Esophagus squamous epithelium (tissue), 5 donors: ENCODE results near the gene ALS2. TPM values are rescaled to one million over a fixed set of nuclear protein-coding genes. Genes with fewer than 3 reads are reported as not detected.
A peak's percentile ranks its signal among the peaks of the same experiment; 100 is the strongest.

Experiments used
- DNase-seq: peaks from one replicate; lab custom pipeline; 2025; lab: John Stamatoyannopoulos, UW
- H3K27ac ChIP-seq, 4 donors: fragments of 200-600 bp; sonication (generic); one replicate each; pipeline ENCODE4 v1.5.1; 2016 to 2019; ENCODE audit warnings: mild to moderate bottlenecking in 1 of 4
- H3K27me3 ChIP-seq, 4 donors: fragments of 200-600 bp; sonication (generic); 1 replicate in 3 of 4; 2 replicates in 1 of 4; pipeline versions ENCODE4 v1.5.1 to v1.6.0; 2017 to 2021; ENCODE audit warnings: antibody characterized with exemption in 1 of 4
- H3K36me3 ChIP-seq, 3 donors: fragments of 200-600 bp; sonication (generic); one replicate each; pipeline ENCODE4 v1.5.1; 2016 to 2019
- H3K4me1 ChIP-seq, 3 donors: fragments of 200-600 bp; sonication (generic); one replicate each; pipeline ENCODE4 v1.5.1; 2017 to 2019
- H3K4me3 ChIP-seq, 4 donors: fragments of 200-600 bp; sonication (generic); 1 replicate in 3 of 4; 2 replicates in 1 of 4; pipeline ENCODE4 v1.5.1; 2016 to 2019; ENCODE audit warnings: mild to moderate bottlenecking in 2 of 4, moderate library complexity in 1 of 4
- H3K9me3 ChIP-seq, 3 donors: fragments of 200-600 bp; sonication (generic); one replicate each; pipeline ENCODE4 v1.5.1; 2016 to 2019
- POLR2A ChIP-seq, 4 donors: fragments of 450-650 bp; IDR thresholded peaks; one replicate each; pipeline ENCODE4 v1.6.1; 2017; ENCODE audit warnings: antibody characterized with exemption in 4 of 4, mild to moderate bottlenecking in 4 of 4, moderate library complexity in 3 of 4
- WGBS, 2 donors: methylation state at CpG; one replicate each; pipeline ENCODE4 v1.1.5; 2018; 5-methylcytosine and 5-hydroxymethylcytosine counted together
- intact Hi-C: fragments of 100-400 bp; cut with DNase I; formaldehyde crosslinking; loops from one replicate; pipeline ENCODE4 v1.15.0; 2022
- total RNA-seq, 4 donors: library from RNA; depleted of rRNA; stranded (reverse); fragments of >200 nt; gene quantifications; one replicate each; pipeline ENCODE4 v1.1.0, GENCODE V29; 2016
- TF ChIP-seq, protein P1 (sequence below), 6 experiments: fragments of 450-650 bp in 4 of 6; fragments of 200-600 bp in 2 of 6; sonication (generic) in 2 of 6; IDR thresholded peaks; one replicate each; pipeline ENCODE4 v1.5.1; 2016 to 2019; ENCODE audit warnings: antibody characterized with exemption in 6 of 6, mild to moderate bottlenecking in 4 of 6, moderate library complexity in 4 of 6
- donor health status: DM: yes; HTN: yes; CAD: no.

Gene ALS2
- total RNA-seq, 4 donors from 2014 or later: 7.0 to 15.1 (median 8.5) TPM

DNA sequence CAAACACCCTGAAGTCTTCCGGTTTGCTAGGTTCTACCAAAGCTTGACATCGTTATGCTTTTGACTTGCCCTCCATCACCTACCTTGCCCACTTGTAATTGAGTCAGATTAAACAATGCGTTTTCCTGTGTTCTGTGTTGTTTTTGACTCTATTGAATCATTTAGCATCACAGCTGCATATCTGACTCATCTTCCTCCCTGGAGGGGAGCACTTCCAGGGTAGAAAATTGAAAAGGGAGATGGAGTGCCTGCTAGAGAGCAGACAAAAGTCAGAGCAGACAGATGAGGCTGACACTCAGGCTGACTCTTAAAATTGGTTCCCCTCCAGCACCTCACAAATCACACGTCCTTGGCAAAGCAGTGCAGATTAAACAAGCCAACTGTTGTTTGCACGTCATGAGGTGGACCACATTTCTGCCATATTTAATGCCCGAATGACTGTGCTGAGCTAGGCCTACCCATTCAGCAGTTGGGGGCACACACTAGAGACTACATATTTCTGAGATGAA is 84.5 kb downstream of the ALS2 start:
- Histone ChIP-seq H3K36me3 (peaks cover 0 to 13% (median 0%) of the 10 kb centered on the region in 3 donors), H3K27me3 (no peaks in the 10 kb centered on the region), H3K4me3 (no peak overlapping the region), H3K9me3 (no peaks in the 10 kb centered on the region), H3K4me1 (peaks cover 0 to 5% (median 0%) of the 10 kb centered on the region in 3 donors), H3K27ac (no peak overlapping the region)
- intact Hi-C loops: no loop called here
- TF ChIP-seq, protein P1, sequence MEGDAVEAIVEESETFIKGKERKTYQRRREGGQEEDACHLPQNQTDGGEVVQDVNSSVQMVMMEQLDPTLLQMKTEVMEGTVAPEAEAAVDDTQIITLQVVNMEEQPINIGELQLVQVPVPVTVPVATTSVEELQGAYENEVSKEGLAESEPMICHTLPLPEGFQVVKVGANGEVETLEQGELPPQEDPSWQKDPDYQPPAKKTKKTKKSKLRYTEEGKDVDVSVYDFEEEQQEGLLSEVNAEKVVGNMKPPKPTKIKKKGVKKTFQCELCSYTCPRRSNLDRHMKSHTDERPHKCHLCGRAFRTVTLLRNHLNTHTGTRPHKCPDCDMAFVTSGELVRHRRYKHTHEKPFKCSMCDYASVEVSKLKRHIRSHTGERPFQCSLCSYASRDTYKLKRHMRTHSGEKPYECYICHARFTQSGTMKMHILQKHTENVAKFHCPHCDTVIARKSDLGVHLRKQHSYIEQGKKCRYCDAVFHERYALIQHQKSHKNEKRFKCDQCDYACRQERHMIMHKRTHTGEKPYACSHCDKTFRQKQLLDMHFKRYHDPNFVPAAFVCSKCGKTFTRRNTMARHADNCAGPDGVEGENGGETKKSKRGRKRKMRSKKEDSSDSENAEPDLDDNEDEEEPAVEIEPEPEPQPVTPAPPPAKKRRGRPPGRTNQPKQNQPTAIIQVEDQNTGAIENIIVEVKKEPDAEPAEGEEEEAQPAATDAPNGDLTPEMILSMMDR (IDR thresholded peaks at IDR 0.05): no peak
- TF ChIP-seq POLR2A (IDR thresholded peaks at IDR 0.05): no peak
- WGBS, 2 donors: 37 to 39% methylated on average over 5 to 6 of the region's 6 CpGs
- no peak for DNase-seq

DNA sequence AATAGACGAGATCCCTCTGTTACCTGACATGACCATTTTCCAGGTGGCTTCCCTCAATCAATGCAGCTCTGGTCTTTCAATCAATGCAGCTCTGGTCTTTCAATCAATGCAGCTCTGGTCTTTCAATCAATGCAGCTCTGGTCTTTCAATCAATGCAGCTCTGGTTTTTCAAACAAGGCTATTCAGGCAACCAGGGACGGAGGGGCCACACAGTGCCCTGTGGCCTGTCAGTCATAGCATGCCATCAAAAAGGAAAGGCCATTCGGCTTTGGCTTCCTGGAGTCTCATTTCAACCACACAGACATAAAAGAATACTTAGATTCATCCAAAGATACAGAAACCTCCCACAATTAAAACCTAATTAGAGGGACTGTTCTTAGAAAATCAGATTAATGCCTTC is 95.6 kb downstream of the ALS2 start:
- TF ChIP-seq, protein P1 (IDR thresholded peaks at IDR 0.05): no peak
- TF ChIP-seq POLR2A (IDR thresholded peaks at IDR 0.05): no peak
- H3K4me1 ChIP-seq: no peaks in the 10 kb centered on the region
- H3K27ac ChIP-seq: no peak overlapping the region
- intact Hi-C loops: no loop called here
- H3K36me3 ChIP-seq: no peaks in the 10 kb centered on the region
- no peak overlapping the region for H3K4me3 ChIP-seq
- H3K27me3 ChIP-seq: peaks cover 0 to 7% (median 0%) of the 10 kb centered on the region in 4 donors
- no peaks in the 10 kb centered on the region for H3K9me3 ChIP-seq
- no peak for DNase-seq
- WGBS, 2 donors: 76 to 87% methylated on average over 2 to 3 of the region's 3 CpGs

DNA sequence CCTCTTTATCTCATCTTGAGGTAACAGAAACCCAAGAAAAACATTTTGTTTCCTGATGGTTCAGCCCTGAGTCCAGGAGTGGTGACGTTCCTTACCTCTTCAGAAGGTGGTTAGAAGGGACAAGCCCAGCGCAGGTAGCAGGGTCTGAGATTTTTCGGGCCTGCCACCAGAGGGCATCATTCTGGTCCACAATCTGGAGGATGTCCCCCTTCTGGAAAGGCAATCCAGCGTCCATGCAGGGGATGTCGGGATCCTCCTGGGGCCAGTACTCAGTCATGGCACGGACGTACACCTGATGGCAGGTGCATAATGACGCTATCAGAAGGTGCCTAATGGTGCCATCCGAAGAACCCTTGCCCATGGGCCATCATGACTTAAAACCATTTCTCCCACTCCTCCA is 100.0 kb downstream of the ALS2 start:
- no peak overlapping the region for H3K27ac ChIP-seq
- H3K27me3 ChIP-seq: peaks cover 0 to 7% (median 0%) of the 10 kb centered on the region in 4 donors
- DNase-seq: no peak
- no peaks in the 10 kb centered on the region for H3K36me3 ChIP-seq
- 54 to 61% methylated on average over 3 to 8 of the region's 9 CpGs for WGBS, 2 donors
- intact Hi-C loops: no loop called here
- no peaks in the 10 kb centered on the region for H3K4me1 ChIP-seq
- H3K9me3 ChIP-seq: no peaks in the 10 kb centered on the region
- TF ChIP-seq, protein P1 (IDR thresholded peaks at IDR 0.05): peak in 2 of 6 experiments; percentile 10 to 26
- no peak for TF ChIP-seq POLR2A (IDR thresholded peaks at IDR 0.05)
- H3K4me3 ChIP-seq: no peak overlapping the region

DNA sequence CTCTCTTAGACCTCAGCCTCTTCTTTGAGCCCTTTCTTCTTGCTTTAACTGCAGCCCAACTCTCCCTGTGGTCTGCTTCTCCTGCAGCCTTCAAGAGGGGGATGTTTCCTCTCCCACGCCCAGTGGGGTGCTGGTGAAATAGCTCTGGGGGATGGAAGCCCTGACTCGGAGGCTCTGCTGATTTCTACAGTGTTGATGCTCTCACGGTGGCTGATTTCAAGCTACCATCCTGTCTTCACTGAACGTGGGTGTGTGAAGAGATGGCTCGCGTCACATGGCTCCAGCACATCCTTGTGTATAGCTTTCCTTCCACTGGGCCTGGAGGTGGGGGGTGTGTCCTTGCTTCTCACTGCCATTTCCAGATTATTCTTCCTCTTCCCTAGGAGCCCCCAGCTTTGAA is 102.3 kb downstream of the ALS2 start:
- WGBS, 2 donors: 60 to 84% methylated on average over 3 to 6 of the region's 6 CpGs
- intact Hi-C loops: no loop called here

DNA sequence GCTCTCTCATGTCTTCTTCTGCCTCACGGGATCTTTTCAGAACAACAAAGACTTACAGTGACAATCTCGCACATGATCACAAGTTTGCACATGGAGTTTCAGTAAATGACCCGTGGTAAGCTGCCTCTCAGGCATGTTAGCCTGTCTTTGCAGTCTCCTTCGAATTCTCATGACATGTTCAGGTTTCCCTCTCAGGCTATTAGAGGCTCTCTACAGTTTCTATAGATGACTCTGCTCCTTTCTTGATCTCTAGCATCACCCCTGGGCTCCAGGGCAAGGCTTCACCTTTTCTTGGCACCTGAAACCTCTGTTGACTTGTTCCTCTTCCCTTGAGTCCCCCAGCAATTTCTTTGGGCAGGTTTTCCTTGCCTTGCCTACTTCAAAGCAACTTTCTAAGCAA is 105.3 kb downstream of the ALS2 start:
- 37 to 57% methylated on average over 3 to 4 of the region's 4 CpGs for WGBS, 2 donors

More for the DNA sequence above, 102.3 kb downstream of the ALS2 start:
- H3K36me3 ChIP-seq: no peaks in the 10 kb centered on the region
- H3K4me3 ChIP-seq: no peak overlapping the region
- H3K4me1 ChIP-seq: no peaks in the 10 kb centered on the region
- no peak for DNase-seq
- no peaks in the 10 kb centered on the region for H3K9me3 ChIP-seq
- H3K27me3 ChIP-seq: peaks cover 0 to 7% (median 0%) of the 10 kb centered on the region in 4 donors
- no peak overlapping the region for H3K27ac ChIP-seq
- TF ChIP-seq POLR2A (IDR thresholded peaks at IDR 0.05): no peak
- TF ChIP-seq, protein P1 (IDR thresholded peaks at IDR 0.05): no peak

More for the DNA sequence above, 105.3 kb downstream of the ALS2 start:
- Histone ChIP-seq H3K4me1 (no peaks in the 10 kb centered on the region), H3K27ac (no peak overlapping the region), H3K4me3 (no peak overlapping the region), H3K9me3 (no peaks in the 10 kb centered on the region), H3K36me3 (no peaks in the 10 kb centered on the region), H3K27me3 (no peaks in the 10 kb centered on the region)
- no peak for DNase-seq
- no peak for TF ChIP-seq POLR2A (IDR thresholded peaks at IDR 0.05)
- TF ChIP-seq, protein P1 (IDR thresholded peaks at IDR 0.05): no peak
- intact Hi-C loops: no loop called here
